RWPE1 (cell line): Measurements from ENCODE around the gene KLHL7.

ENCODE experiments used
- CTCF ChIA-PET: fragments of 350-600 bp; sonication (Branson Sonifier 250); formaldehyde crosslinking; extraction: SDS; loops from one replicate; lab custom pipeline; 2021; lab: Yijun Ruan, JAX
- POLR2A ChIA-PET: fragments of 400-600 bp; formaldehyde crosslinking; extraction: SDS; loops from one replicate; lab custom pipeline; 2020; ENCODE audit warnings: antibody characterized with exemption; ENCODE audit not compliant: low non-redundant PET; lab: Yijun Ruan, JAX
- DNase-seq: peaks from one replicate; pipeline ENCODE4 v3.0.0; 2012; ENCODE audit warnings: low spot score
- H3K27ac ChIP-seq: fragments of 450-650 bp; 2 replicates; pipeline ENCODE4 v1.5.1; 2017
- TF ChIP-seq, protein P1 (sequence below): fragments of 450-650 bp; conservative IDR thresholded peaks from 2 replicates; pipeline ENCODE4 v1.5.1; 2017; ENCODE audit warnings: low read depth, mild to moderate bottlenecking

Gene KLHL7, protein sequence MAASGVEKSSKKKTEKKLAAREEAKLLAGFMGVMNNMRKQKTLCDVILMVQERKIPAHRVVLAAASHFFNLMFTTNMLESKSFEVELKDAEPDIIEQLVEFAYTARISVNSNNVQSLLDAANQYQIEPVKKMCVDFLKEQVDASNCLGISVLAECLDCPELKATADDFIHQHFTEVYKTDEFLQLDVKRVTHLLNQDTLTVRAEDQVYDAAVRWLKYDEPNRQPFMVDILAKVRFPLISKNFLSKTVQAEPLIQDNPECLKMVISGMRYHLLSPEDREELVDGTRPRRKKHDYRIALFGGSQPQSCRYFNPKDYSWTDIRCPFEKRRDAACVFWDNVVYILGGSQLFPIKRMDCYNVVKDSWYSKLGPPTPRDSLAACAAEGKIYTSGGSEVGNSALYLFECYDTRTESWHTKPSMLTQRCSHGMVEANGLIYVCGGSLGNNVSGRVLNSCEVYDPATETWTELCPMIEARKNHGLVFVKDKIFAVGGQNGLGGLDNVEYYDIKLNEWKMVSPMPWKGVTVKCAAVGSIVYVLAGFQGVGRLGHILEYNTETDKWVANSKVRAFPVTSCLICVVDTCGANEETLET

DNA sequence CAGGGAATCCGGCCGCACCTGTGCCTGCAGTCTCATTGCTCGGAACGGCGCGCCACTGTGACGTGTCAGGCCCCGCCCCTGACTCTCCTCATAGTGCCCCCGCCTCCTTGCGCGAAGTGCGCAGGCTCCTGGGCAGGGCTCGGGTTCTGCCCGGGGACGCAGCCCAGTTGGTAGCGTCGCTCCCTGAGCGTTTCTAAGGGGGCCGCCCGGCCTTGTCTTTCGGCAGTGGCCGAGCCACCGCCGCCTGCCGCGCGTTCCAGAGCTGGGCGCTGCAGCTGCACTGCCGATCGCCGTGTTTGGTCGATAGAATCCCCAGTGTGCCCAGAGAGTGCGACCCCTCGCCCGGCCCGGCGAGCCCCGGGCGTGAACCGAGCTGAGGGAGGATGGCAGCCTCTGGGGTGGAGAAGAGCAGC, at the start of gene KLHL7:
Gene KLHL7 (plus strand): TSS at position 142 of the 413 bp plus-strand sequence. CDS start 242 bp downstream, at position 384.
- peak within 1 kb of the TSS; percentile 92 for H3K27ac ChIP-seq
- TF ChIP-seq, protein P1, sequence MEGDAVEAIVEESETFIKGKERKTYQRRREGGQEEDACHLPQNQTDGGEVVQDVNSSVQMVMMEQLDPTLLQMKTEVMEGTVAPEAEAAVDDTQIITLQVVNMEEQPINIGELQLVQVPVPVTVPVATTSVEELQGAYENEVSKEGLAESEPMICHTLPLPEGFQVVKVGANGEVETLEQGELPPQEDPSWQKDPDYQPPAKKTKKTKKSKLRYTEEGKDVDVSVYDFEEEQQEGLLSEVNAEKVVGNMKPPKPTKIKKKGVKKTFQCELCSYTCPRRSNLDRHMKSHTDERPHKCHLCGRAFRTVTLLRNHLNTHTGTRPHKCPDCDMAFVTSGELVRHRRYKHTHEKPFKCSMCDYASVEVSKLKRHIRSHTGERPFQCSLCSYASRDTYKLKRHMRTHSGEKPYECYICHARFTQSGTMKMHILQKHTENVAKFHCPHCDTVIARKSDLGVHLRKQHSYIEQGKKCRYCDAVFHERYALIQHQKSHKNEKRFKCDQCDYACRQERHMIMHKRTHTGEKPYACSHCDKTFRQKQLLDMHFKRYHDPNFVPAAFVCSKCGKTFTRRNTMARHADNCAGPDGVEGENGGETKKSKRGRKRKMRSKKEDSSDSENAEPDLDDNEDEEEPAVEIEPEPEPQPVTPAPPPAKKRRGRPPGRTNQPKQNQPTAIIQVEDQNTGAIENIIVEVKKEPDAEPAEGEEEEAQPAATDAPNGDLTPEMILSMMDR: no peak
- ChIA-PET POLR2A (interaction anchor here (0.6 to 1.2 kb wide), 3 partner anchors 9 to 59 kb away, joined by 3 to 5 read pairs (median 4); no protein-coding TSS in a partner anchor), CTCF (interaction anchor here (0.5 to 1.3 kb wide), 4 partner anchors 20 to 998 kb away, joined by 3 to 8 read pairs (median 4); no protein-coding TSS in a partner anchor)
- peak; percentile 93 for DNase-seq

GRCh38 chr7:23058408-23059096, 47.0 kb upstream of the KLHL7 start:
- TF ChIP-seq, protein P1: no peak
- no peak overlapping the region for H3K27ac ChIP-seq
- no peak for DNase-seq
- CTCF ChIA-PET: interaction anchor here (0.6 to 0.9 kb wide), 2 partner anchors 275 to 457 kb away, joined by 3 read pairs; no protein-coding TSS in a partner anchor
- POLR2A ChIA-PET: interaction anchor here (0.6 kb wide), 1 partner anchor 95 kb away, joined by 3 read pairs; no protein-coding TSS in a partner anchor

DNA sequence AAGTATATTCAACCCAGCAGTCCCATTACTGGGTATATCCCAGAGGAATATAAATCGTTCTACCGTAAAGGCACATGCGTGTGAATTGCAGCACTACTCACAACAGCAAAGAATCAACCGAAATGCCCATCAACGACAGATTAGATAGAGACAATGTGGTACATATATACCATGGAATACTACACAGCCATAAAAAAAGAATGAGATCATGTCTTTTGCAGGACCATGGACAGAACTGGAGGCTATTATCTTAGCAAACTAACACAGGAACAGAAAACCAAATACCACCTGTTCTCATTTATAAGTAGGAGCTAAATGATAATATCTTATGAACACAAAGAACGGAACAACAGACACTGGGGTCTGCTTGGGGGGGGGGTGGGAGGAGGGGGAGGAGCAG, 44.3 kb upstream of the KLHL7 start:
- CTCF ChIA-PET: interaction anchor here (0.6 kb wide), 1 partner anchor 188 kb away, joined by 3 read pairs; no protein-coding TSS in a partner anchor
- TF ChIP-seq, protein P1: no peak
- no peak for DNase-seq
- POLR2A ChIA-PET: no interaction called here
- H3K27ac ChIP-seq: no peak overlapping the region

DNA sequence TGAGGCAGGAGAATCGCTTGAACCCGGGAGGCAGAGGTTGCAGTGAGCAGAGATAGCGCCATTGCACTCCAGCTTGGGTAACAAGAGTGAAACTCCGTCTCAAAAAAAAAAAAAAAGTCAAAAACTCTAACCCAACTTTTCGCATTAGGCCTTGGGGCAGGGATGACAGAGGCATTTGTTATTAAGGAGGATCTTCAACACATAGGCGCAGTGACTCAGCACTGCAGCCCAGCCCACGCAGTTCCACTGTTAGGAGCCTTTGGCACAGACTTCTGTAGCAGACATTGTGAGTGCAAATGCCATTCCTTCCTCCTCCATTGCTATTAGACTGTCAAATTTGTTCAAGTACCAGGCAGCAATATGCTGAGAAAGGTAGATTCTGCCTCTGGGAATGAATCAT, 43.1 kb upstream of the KLHL7 start:
- POLR2A ChIA-PET: no interaction called here
- no peak overlapping the region for H3K27ac ChIP-seq
- DNase-seq: peak; percentile 64
- CTCF ChIA-PET: no interaction called here
- TF ChIP-seq, protein P1: no peak

- no peak for DNase-seq
- H3K27ac ChIP-seq: no peak overlapping the region
- POLR2A ChIA-PET: no interaction called here
- TF ChIP-seq, protein P1: no peak
- CTCF ChIA-PET: no interaction called here
Measured at GRCh38 chr7:23065974-23066373, 39.6 kb upstream of the KLHL7 start.

DNA sequence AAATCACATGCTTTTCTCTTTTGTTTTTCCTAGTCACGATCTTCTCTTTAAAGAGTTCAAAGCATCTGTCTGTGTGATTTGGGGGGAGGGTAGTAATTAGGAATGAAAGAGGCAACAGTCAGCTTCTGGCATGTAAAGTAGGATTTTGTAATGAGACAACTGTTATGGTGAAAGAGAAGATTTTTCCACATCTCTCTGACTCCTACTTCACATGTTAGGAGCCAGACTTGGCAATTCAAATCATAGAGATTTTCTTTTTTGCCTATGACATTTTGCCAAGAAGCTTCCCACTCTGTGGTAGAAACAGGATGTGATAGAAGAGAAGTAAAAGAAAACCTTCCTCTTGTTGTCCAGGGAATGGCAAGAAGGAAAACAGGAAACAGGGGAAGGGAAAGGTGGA, 38.3 kb upstream of the KLHL7 start:
- POLR2A ChIA-PET: no interaction called here
- H3K27ac ChIP-seq: no peak overlapping the region
- CTCF ChIA-PET: interaction anchor here (0.6 kb wide), 1 partner anchor 79 kb away, joined by 4 read pairs; no protein-coding TSS in a partner anchor
- TF ChIP-seq, protein P1: no peak
- DNase-seq: no peak
